Measurements from ENCODE around the gene BTBD6.

DNA sequence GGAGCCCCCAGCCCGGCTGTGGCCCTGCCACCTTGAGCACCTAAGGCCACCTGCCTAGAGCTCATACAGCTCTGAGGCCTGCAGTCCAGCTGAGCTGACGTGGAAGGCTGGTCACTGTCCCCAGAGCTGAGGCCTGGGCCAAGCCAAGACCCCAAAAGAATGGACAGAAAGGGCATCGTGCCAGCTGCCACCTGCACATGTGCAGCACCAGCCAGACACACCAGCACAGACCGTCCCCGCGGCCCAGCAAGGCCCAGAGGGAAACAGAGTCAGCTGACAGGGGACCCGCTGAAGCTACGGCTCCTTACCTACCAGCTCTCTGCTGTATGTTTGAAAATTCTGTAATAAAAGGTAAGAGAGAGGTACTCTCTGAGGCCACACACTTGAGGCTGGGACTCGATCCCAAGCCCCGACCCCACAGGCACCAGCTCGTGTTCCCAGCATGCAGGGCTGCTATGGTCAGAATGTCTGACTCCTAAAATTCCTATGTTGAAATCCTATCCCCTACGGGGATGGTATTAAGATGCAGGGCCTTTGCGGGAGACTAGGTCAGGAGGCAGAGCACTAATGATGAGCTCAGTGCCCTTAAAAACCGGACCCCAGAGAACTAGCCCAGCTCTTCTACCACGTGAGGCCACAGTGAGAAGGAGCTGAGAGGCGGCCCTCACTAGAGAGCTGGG lies 27.1 kb downstream of the BTBD6 start:
- TF ChIP-seq, protein P1, sequence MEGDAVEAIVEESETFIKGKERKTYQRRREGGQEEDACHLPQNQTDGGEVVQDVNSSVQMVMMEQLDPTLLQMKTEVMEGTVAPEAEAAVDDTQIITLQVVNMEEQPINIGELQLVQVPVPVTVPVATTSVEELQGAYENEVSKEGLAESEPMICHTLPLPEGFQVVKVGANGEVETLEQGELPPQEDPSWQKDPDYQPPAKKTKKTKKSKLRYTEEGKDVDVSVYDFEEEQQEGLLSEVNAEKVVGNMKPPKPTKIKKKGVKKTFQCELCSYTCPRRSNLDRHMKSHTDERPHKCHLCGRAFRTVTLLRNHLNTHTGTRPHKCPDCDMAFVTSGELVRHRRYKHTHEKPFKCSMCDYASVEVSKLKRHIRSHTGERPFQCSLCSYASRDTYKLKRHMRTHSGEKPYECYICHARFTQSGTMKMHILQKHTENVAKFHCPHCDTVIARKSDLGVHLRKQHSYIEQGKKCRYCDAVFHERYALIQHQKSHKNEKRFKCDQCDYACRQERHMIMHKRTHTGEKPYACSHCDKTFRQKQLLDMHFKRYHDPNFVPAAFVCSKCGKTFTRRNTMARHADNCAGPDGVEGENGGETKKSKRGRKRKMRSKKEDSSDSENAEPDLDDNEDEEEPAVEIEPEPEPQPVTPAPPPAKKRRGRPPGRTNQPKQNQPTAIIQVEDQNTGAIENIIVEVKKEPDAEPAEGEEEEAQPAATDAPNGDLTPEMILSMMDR (IDR thresholded peaks at IDR 0.05), result no peak
- TF ChIP-seq POLR2A (IDR thresholded peaks at IDR 0.05), result no peak

Data from transverse colon (tissue), 3 donors.